ENCODE data around the gene TPSAB1. TPM values are rescaled to one million over a fixed set of nuclear protein-coding genes. Genes with fewer than 3 reads are reported as not detected.
"Not testable (repeated sequence)": the region's sequence is repeated elsewhere in the genome, so short reads cannot be mapped to it uniquely, and the experiment has no call there.

The TPSAB1 gene
- total and polyA plus RNA-seq, 4 experiments from 2014 or later = not detected

DNA sequence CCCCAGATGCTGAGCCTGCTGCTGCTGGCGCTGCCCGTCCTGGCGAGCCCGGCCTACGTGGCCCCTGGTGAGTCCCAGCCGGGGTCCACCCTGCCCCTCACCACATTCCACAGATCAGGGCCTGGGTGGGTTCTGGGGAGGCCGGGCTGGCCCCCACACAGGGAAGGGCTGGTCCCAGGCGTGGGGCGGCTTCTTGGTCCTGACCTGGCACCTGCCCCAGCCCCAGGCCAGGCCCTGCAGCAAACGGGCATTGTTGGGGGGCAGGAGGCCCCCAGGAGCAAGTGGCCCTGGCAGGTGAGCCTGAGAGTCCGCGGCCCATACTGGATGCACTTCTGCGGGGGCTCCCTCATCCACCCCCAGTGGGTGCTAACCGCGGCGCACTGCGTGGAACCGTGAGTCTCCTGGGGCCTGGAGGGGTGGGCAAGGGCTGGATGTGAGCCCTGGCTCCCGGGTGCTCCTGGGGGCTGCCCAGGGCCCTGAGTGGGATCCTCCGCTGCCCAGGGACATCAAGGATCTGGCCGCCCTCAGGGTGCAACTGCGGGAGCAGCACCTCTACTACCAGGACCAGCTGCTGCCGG, 15.9 kb downstream of the TPSAB1 start:
- H3K36me3 ChIP-seq (ENCODE audit: insufficient read depth, low read length); H3K4me3 Mint-ChIP-seq; H3K4me1 Mint-ChIP-seq; H3K9me3 Mint-ChIP-seq; H3K4me1 ChIP-seq (ENCODE audit: insufficient read depth, low read length); H3K9me3 ChIP-seq (ENCODE audit: control insufficient read depth in 1 of 2, low read length in 2 of 2); CTCF ChIA-PET (ENCODE audit: partially characterized antibody); DNase-seq; H3K36me3 Mint-ChIP-seq; H3K27ac ChIP-seq (ENCODE audit: low read depth, low read length); H3K4me3 ChIP-seq (ENCODE audit: low read length in 2 of 2); H3K27ac Mint-ChIP-seq; intact Hi-C loops (cut with micrococcal nuclease); H3K27me3 ChIP-seq (ENCODE audit: insufficient read depth, low read length); POLR2A ChIA-PET (ENCODE audit: partially characterized antibody): not testable (repeated sequence)
- H3K27me3 Mint-ChIP-seq = peaks cover 9 to 11% of the 10 kb centered on the region in 2 donors

DNA sequence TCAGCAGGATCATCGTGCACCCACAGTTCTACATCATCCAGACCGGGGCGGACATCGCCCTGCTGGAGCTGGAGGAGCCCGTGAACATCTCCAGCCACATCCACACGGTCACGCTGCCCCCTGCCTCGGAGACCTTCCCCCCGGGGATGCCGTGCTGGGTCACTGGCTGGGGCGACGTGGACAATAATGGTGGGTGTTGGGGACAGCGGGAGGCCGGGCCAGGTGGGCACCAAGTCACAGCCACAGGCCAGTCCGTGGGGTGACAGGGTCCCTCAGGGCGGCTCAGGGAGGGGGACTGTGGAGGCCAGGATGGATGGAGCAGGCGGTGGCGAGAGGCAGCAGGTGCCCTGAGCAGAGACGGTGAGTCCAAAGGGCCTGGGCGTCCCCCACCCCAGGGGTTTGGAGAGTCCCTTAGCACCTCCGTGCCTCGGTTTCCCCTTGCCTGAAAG, 16.4 kb downstream of the TPSAB1 start:
- no peaks in the 10 kb centered on the region for H3K9me3 ChIP-seq (ENCODE audit: control insufficient read depth in 1 of 2, low read length in 2 of 2)
- ChIA-PET POLR2A (ENCODE audit: partially characterized antibody) (no interaction called here), CTCF (ENCODE audit: partially characterized antibody) (no interaction called here)
- H3K36me3 ChIP-seq (ENCODE audit: insufficient read depth, low read length) = no peaks in the 10 kb centered on the region
- H3K27me3 Mint-ChIP-seq = peaks cover 11 to 12% of the 10 kb centered on the region in 2 donors
- H3K4me1 Mint-ChIP-seq = peaks cover 4 to 10% (median 5%) of the 10 kb centered on the region in 4 donors
- H3K27ac Mint-ChIP-seq = no peak overlapping the region
- no peak for DNase-seq
- no peaks in the 10 kb centered on the region for H3K36me3 Mint-ChIP-seq
- no peaks in the 10 kb centered on the region for H3K27me3 ChIP-seq (ENCODE audit: insufficient read depth, low read length)
- no peaks in the 10 kb centered on the region for H3K9me3 Mint-ChIP-seq
- H3K4me3 ChIP-seq (ENCODE audit: low read length in 2 of 2) = no peak overlapping the region
- peaks cover 10% of the 10 kb centered on the region for H3K4me1 ChIP-seq (ENCODE audit: insufficient read depth, low read length)
- intact Hi-C loops (cut with micrococcal nuclease) = no loop called here
- H3K4me3 Mint-ChIP-seq = no peak overlapping the region
- H3K27ac ChIP-seq (ENCODE audit: low read depth, low read length) = no peak overlapping the region

DNA sequence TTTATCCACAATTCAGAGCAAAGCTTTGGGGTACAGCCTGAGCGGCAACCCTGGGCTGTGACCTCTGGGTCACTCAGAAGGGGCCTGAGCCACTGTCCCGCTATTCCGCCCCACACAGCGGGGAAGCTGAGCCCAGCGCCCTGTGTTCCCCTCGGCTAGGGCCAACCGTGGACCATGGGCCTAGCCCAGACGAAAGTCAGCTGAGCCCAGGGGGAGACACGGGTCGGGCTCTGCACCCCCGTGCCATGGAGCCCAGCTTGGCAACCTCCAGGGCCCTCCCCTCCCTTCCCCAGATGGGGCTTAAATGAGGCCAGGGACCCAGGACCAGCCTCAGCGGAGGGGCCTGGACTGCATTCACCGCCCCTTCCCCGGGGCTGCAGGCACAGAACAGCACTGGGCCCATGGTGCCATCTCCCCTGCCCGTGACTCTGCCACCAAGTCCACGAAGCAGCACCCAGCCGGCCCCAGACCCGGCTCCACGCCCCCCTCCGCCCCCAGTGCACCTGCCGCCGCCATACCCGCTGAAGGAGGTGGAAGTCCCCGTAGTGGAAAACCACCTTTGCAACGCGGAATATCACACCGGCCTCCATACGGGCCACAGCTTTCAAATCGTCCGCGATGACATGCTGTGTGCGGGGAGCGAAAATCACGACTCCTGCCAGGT, 17.2 kb downstream of the TPSAB1 start:
- Histone ChIP-seq H3K36me3 (ENCODE audit: insufficient read depth, low read length) (no peaks in the 10 kb centered on the region), H3K4me3 (ENCODE audit: low read length in 2 of 2) (no peak overlapping the region), H3K9me3 (ENCODE audit: control insufficient read depth in 1 of 2, low read length in 2 of 2) (no peaks in the 10 kb centered on the region), H3K27ac (ENCODE audit: low read depth, low read length) (no peak overlapping the region), H3K27me3 (ENCODE audit: insufficient read depth, low read length) (no peaks in the 10 kb centered on the region), H3K4me1 (ENCODE audit: insufficient read depth, low read length) (peaks cover 10% of the 10 kb centered on the region)
- no peak for DNase-seq
- Mint-ChIP-seq H3K27me3 (peaks cover 13 to 14% of the 10 kb centered on the region in 2 donors), H3K27ac (no peak overlapping the region), H3K4me3 (no peak overlapping the region), H3K36me3 (no peaks in the 10 kb centered on the region), H3K9me3 (no peaks in the 10 kb centered on the region), H3K4me1 (peaks cover 4 to 10% (median 5%) of the 10 kb centered on the region in 4 donors)
- ChIA-PET CTCF (ENCODE audit: partially characterized antibody) (no interaction called here), POLR2A (ENCODE audit: partially characterized antibody) (no interaction called here)
- intact Hi-C loops (cut with micrococcal nuclease) = no loop called here

DNA sequence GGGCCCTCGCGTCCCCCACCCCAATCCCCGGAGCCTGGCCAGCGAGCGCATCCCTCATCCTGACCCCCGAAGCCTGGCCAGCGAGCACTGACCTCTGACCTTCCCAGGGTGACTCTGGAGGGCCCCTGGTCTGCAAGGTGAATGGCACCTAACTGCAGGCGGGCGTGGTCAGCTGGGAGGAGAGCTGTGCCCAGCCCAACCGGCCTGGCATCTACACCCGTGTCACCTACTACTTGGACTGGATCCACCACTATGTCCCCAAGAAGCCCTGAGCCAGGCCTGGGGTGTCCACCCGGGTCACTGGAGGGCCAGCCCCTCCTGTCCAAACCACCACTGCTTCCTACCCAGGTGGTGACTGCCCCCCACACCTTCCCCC, 17.7 kb downstream of the TPSAB1 start:
- H3K36me3 ChIP-seq (ENCODE audit: insufficient read depth, low read length) = no peaks in the 10 kb centered on the region
- no peaks in the 10 kb centered on the region for H3K27me3 ChIP-seq (ENCODE audit: insufficient read depth, low read length)
- H3K9me3 ChIP-seq (ENCODE audit: control insufficient read depth in 1 of 2, low read length in 2 of 2) = no peaks in the 10 kb centered on the region
- no peaks in the 10 kb centered on the region for H3K36me3 Mint-ChIP-seq
- intact Hi-C loops (cut with micrococcal nuclease) = no loop called here
- no peaks in the 10 kb centered on the region for H3K9me3 Mint-ChIP-seq
- H3K4me3 Mint-ChIP-seq = no peak overlapping the region
- H3K27ac ChIP-seq (ENCODE audit: low read depth, low read length) = no peak overlapping the region
- POLR2A ChIA-PET (ENCODE audit: partially characterized antibody) = no interaction called here
- H3K4me1 Mint-ChIP-seq = peaks cover 4 to 10% (median 5%) of the 10 kb centered on the region in 4 donors
- H3K4me3 ChIP-seq (ENCODE audit: low read length in 2 of 2) = no peak overlapping the region
- H3K27ac Mint-ChIP-seq = no peak overlapping the region
- peaks cover 13 to 14% of the 10 kb centered on the region in 2 donors for H3K27me3 Mint-ChIP-seq
- H3K4me1 ChIP-seq (ENCODE audit: insufficient read depth, low read length) = peaks cover 10% of the 10 kb centered on the region
- CTCF ChIA-PET (ENCODE audit: partially characterized antibody) = no interaction called here
- no peak for DNase-seq

DNA sequence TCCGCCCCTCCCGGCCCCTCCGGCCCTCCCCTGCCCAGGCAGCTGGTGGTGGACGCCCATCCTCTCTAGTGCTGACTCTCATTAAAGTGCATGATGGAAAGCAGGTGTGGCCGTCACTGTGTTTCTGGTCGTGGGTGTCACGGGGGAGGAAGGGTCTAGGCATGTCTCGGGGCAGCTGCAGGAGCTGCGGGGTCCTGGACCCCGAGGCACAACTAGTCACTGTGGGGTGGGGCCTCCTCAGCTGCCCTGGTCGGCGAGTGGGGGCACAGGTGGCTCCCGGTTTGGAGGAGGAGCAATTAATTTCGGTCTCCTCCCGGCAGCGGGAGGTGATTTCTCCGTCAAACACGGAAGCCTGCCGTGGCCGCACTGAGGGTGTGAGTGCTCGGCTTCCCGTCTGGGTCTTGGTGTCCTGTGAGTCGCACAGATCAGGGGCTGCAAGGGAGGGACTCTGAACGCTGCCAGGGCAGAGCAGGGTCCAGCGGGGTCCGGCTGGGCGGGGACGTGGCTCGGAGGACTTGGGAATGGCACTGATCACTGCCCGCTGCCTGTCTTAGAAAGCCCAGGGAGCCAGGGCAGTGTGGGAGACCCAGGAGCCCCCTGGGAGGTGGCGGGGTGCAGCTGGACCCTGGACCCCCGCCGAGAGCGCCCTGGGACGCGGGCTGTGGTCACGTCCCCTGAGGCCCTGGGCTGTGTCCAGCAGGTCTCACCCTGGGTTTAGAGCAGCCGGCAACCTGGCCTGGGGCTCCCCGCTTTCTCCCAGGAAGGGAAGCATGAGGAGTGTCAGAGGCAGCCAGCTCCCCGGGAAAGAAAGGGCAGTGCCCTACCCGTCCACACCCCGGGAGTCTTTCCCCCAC, 18.6 kb downstream of the TPSAB1 start:
- H3K27me3 Mint-ChIP-seq = peaks cover 13 to 14% of the 10 kb centered on the region in 2 donors
- Histone ChIP-seq H3K27ac (ENCODE audit: low read depth, low read length) (no peak overlapping the region), H3K4me1 (ENCODE audit: insufficient read depth, low read length) (peaks cover 10% of the 10 kb centered on the region), H3K27me3 (ENCODE audit: insufficient read depth, low read length) (no peaks in the 10 kb centered on the region), H3K36me3 (ENCODE audit: insufficient read depth, low read length) (no peaks in the 10 kb centered on the region), H3K9me3 (ENCODE audit: control insufficient read depth in 1 of 2, low read length in 2 of 2) (no peaks in the 10 kb centered on the region), H3K4me3 (ENCODE audit: low read length in 2 of 2) (peak overlapping the region in 1 of 2 donors; percentile 41)
- H3K36me3 Mint-ChIP-seq = no peaks in the 10 kb centered on the region
- intact Hi-C loops (cut with micrococcal nuclease) = no loop called here
- H3K9me3 Mint-ChIP-seq = no peaks in the 10 kb centered on the region
- peak overlapping the region; percentile 47 to 83 (median 62) for H3K4me3 Mint-ChIP-seq
- DNase-seq = no peak
- CTCF ChIA-PET (ENCODE audit: partially characterized antibody) = no interaction called here
- peaks cover 4 to 10% (median 6%) of the 10 kb centered on the region in 4 donors for H3K4me1 Mint-ChIP-seq
- POLR2A ChIA-PET (ENCODE audit: partially characterized antibody) = no interaction called here
- peak overlapping the region in 1 of 7 donors; percentile 61 for H3K27ac Mint-ChIP-seq

DNA sequence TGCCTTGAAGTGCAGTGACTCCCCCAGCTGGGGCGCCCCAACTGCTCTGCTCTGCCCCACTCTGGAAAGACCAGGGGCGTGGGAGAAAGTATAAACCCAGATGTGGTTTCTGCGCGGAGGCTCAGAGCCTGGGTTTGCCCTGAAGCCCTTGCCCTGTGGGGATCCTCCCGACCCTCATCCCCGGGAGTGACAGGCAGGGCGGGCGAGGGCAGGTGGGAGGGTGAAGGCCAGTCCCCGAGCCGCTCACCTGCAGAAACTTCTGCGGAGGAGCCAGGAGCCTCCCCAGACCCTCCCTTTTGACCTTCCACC, 19.2 kb downstream of the TPSAB1 start:
- ChIA-PET POLR2A (ENCODE audit: partially characterized antibody) (no interaction called here), CTCF (ENCODE audit: partially characterized antibody) (no interaction called here)
- DNase-seq = no peak
- H3K4me3 ChIP-seq (ENCODE audit: low read length in 2 of 2) = no peak overlapping the region
- intact Hi-C loops (cut with micrococcal nuclease) = no loop called here
- no peaks in the 10 kb centered on the region for H3K36me3 ChIP-seq (ENCODE audit: insufficient read depth, low read length)
- no peaks in the 10 kb centered on the region for H3K9me3 ChIP-seq (ENCODE audit: control insufficient read depth in 1 of 2, low read length in 2 of 2)
- H3K27ac ChIP-seq (ENCODE audit: low read depth, low read length) = no peak overlapping the region
- peaks cover 10% of the 10 kb centered on the region for H3K4me1 ChIP-seq (ENCODE audit: insufficient read depth, low read length)
- no peak overlapping the region for H3K27ac Mint-ChIP-seq
- H3K27me3 ChIP-seq (ENCODE audit: insufficient read depth, low read length) = no peaks in the 10 kb centered on the region
- H3K27me3 Mint-ChIP-seq = peaks cover 17% of the 10 kb centered on the region in 2 donors
- H3K9me3 Mint-ChIP-seq = no peaks in the 10 kb centered on the region
- H3K4me3 Mint-ChIP-seq = no peak overlapping the region
- H3K4me1 Mint-ChIP-seq = peaks cover 4 to 11% (median 9%) of the 10 kb centered on the region in 4 donors
- H3K36me3 Mint-ChIP-seq = no peaks in the 10 kb centered on the region

DNA sequence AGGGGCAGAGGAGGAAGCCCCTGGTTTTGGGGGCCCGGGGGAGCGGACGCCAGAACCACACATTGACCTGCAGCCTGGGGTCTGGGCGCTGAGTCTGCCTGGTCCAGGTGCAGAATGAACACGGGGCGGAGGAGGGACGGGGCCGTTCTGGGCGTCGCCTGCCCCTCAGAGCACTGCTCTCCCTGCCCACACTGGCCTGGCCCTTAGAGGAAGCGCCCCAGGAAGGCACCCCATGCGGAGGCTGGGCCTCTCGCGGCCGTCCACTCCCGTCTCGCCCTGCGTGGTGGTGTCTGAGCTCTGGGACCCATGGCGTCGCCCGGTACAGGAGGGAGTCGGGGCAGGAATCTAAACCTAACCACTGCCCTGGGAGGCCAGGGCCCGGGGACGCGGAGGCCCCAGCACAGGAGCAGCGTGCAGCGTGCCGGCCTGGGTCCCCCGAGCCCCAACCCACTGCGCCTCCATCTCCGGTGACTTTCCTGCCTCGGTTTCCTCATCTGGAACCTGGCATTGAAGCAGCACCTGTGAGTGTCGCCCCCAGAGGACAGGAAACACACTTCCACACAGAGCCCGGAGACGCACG, 19.7 kb downstream of the TPSAB1 start:
- no peak overlapping the region for H3K4me3 Mint-ChIP-seq
- peaks cover 4 to 11% (median 9%) of the 10 kb centered on the region in 4 donors for H3K4me1 Mint-ChIP-seq
- no peak for DNase-seq
- H3K4me3 ChIP-seq (ENCODE audit: low read length in 2 of 2) = no peak overlapping the region
- intact Hi-C loops (cut with micrococcal nuclease) = no loop called here
- H3K27ac Mint-ChIP-seq = peak overlapping the region in 1 of 7 donors; percentile 27
- POLR2A ChIA-PET (ENCODE audit: partially characterized antibody) = no interaction called here
- H3K27ac ChIP-seq (ENCODE audit: low read depth, low read length) = no peak overlapping the region
- no peaks in the 10 kb centered on the region for H3K27me3 ChIP-seq (ENCODE audit: insufficient read depth, low read length)
- no peaks in the 10 kb centered on the region for H3K9me3 ChIP-seq (ENCODE audit: control insufficient read depth in 1 of 2, low read length in 2 of 2)
- CTCF ChIA-PET (ENCODE audit: partially characterized antibody) = no interaction called here
- H3K36me3 Mint-ChIP-seq = no peaks in the 10 kb centered on the region
- peaks cover 10% of the 10 kb centered on the region for H3K4me1 ChIP-seq (ENCODE audit: insufficient read depth, low read length)
- no peaks in the 10 kb centered on the region for H3K36me3 ChIP-seq (ENCODE audit: insufficient read depth, low read length)
- H3K9me3 Mint-ChIP-seq = no peaks in the 10 kb centered on the region
- peaks cover 17% of the 10 kb centered on the region in 2 donors for H3K27me3 Mint-ChIP-seq
